Measurements from ENCODE around the gene PRKACB.
"Not testable (repeated sequence)": the region's sequence is repeated elsewhere in the genome, so short reads cannot be mapped to it uniquely, and the experiment has no call there.

PRKACB gene

DNA sequence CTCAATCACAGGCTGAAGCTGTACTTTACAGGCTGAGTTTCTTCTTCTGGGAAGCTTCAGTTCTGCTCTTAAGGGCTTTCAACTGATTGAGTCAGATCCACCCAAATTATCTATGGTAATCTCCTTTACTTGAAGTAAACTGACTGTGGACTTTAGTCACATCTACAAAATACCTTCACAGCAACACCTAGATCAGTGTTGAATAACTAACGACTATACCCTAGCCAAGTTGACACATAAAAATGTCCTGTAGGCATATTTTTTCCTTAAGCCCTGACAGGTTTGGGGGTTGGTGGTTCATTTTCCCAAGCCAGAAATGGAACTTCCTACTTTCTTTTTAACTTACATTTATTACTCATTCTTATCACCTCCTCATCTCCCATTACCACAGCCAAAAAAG, 42.9 kb upstream of the PRKACB start:
- H3K9ac ChIP-seq (ENCODE audit: low read length) = no peak overlapping the region
- H3K4me3 ChIP-seq (ENCODE audit: insufficient read depth, low read length, poor library complexity, severe bottlenecking) = no peak overlapping the region
- no peaks in the 10 kb centered on the region for H3K27me3 ChIP-seq (ENCODE audit: low read length)
- no peaks in the 10 kb centered on the region for H3K9me3 ChIP-seq (ENCODE audit: insufficient read depth, low read length)
- H3K27ac ChIP-seq (ENCODE audit: low read depth, low read length) = no peak overlapping the region
- no peaks in the 10 kb centered on the region for H3K9me2 ChIP-seq (replicated peaks; ENCODE audit: insufficient read depth, low read length)
- H3F3A ChIP-seq (ENCODE audit: insufficient read depth) = no peaks in the 10 kb centered on the region
- no peaks in the 10 kb centered on the region for H4K20me1 ChIP-seq (ENCODE audit: low read depth, low read length)
- no peaks in the 10 kb centered on the region for H3K36me3 ChIP-seq (ENCODE audit: low read length)
- H2AFZ ChIP-seq (ENCODE audit: low read depth, low read length, severe bottlenecking) = no peak overlapping the region
- TF ChIP-seq, protein P1, sequence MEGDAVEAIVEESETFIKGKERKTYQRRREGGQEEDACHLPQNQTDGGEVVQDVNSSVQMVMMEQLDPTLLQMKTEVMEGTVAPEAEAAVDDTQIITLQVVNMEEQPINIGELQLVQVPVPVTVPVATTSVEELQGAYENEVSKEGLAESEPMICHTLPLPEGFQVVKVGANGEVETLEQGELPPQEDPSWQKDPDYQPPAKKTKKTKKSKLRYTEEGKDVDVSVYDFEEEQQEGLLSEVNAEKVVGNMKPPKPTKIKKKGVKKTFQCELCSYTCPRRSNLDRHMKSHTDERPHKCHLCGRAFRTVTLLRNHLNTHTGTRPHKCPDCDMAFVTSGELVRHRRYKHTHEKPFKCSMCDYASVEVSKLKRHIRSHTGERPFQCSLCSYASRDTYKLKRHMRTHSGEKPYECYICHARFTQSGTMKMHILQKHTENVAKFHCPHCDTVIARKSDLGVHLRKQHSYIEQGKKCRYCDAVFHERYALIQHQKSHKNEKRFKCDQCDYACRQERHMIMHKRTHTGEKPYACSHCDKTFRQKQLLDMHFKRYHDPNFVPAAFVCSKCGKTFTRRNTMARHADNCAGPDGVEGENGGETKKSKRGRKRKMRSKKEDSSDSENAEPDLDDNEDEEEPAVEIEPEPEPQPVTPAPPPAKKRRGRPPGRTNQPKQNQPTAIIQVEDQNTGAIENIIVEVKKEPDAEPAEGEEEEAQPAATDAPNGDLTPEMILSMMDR (IDR thresholded peaks at IDR 0.05; ENCODE audit: insufficient read depth, low read length, poor library complexity, severe bottlenecking) = no peak
- TF ChIP-seq EZH2phosphoT487 (conservative IDR thresholded peaks at IDR 0.05; ENCODE audit: low read length) = no peak
- no peaks in the 10 kb centered on the region for H3K79me2 ChIP-seq (ENCODE audit: insufficient read depth, low read length)
- H3K4me2 ChIP-seq (ENCODE audit: low read depth, low read length, poor library complexity, severe bottlenecking) = no peak overlapping the region

DNA sequence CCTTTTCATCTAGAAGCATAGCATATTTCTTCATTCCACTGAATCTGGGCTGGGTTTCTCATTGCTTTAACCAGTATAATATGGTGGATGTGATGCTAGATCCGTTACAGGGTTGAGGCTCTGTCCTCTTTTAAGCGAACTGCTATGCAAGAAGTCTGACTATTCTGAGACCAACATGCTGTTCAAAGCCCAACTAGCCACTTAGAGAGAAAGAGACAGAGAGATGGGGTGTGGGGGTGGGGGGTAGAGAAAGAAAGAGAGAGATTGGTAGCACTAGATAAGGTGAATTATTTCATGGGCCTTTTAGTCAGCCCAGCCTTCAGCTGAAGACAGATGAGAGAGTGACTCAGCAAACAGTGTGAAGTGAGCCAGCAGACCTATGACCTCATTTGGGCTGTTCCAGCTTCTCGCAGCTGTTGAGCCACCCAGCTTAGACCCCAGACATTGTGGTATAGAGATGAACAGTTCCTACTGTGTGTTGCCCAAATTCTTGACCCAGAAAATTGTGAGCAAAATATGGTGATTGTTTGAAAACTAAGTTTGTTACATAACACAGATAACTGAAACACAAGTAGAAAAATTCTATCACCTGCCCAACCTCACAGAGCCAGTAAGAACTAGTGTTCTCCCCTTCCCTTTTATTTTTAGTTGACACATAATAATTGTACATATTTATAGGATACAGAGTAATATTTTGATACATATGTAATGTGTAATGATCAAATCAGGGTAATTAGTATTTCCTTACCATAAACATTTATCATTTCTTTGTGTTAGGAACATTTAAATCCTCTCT, 40.7 kb upstream of the PRKACB start:
- H3K79me2 ChIP-seq (ENCODE audit: insufficient read depth, low read length) = no peaks in the 10 kb centered on the region
- TF ChIP-seq EZH2phosphoT487 (conservative IDR thresholded peaks at IDR 0.05; ENCODE audit: low read length) = no peak
- TF ChIP-seq, protein P1 (IDR thresholded peaks at IDR 0.05; ENCODE audit: insufficient read depth, low read length, poor library complexity, severe bottlenecking) = no peak
- no peaks in the 10 kb centered on the region for H3K9me3 ChIP-seq (ENCODE audit: insufficient read depth, low read length)
- no peak overlapping the region for H3K27ac ChIP-seq (ENCODE audit: low read depth, low read length)
- H2AFZ ChIP-seq (ENCODE audit: low read depth, low read length, severe bottlenecking) = no peak overlapping the region
- H3K4me3 ChIP-seq (ENCODE audit: insufficient read depth, low read length, poor library complexity, severe bottlenecking) = no peak overlapping the region
- H3K4me2 ChIP-seq (ENCODE audit: low read depth, low read length, poor library complexity, severe bottlenecking) = no peak overlapping the region
- no peaks in the 10 kb centered on the region for H4K20me1 ChIP-seq (ENCODE audit: low read depth, low read length)
- no peaks in the 10 kb centered on the region for H3K27me3 ChIP-seq (ENCODE audit: low read length)
- no peaks in the 10 kb centered on the region for H3K36me3 ChIP-seq (ENCODE audit: low read length)
- H3K9me2 ChIP-seq (replicated peaks; ENCODE audit: insufficient read depth, low read length) = no peaks in the 10 kb centered on the region
- no peaks in the 10 kb centered on the region for H3F3A ChIP-seq (ENCODE audit: insufficient read depth)
- H3K9ac ChIP-seq (ENCODE audit: low read length) = no peak overlapping the region

DNA sequence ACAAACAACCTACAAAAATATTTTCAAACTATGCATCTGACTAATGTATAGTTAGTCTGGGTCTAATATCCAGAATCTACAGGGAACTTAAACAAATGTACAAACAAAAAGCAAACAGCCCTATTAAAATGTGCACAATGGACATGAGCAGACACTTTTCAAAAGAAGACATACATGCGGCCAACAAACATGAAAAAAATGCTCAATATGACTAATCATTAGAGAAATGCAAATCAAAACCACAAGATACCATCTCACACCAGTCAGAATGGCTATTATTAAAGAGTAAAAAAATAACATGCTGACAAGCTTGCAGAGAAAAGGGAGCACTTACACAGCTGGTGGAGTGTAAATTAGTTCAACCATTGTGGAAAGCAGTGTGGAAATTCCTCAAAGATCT, 36.5 kb upstream of the PRKACB start:
- not testable (repeated sequence) for H3K9ac ChIP-seq (ENCODE audit: low read length); H3F3A ChIP-seq (ENCODE audit: insufficient read depth)

DNA sequence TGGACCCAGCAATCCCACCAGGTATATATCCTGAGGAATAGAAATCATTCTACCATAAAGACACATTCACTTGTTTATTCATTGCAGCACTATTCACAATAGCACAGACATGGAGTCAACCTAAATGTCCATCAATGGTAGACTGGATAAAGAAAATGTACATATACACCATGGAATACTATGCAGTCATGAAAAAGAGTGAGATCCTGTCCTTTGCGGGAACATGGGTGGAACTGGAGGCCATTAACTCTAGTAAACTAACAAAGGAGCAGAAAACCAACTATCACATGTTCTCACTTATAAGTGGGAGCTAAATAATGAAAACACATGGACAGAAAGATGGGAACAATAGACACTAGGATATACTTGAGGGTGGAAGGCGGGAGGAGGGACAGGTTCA, 36.1 kb upstream of the PRKACB start:
- H3K27ac ChIP-seq (ENCODE audit: low read depth, low read length) = no peak overlapping the region
- H3K36me3 ChIP-seq (ENCODE audit: low read length) = no peaks in the 10 kb centered on the region
- H3K9ac ChIP-seq (ENCODE audit: low read length) = no peak overlapping the region
- TF ChIP-seq EZH2phosphoT487 (conservative IDR thresholded peaks at IDR 0.05; ENCODE audit: low read length) = no peak
- TF ChIP-seq, protein P1 (IDR thresholded peaks at IDR 0.05; ENCODE audit: insufficient read depth, low read length, poor library complexity, severe bottlenecking) = no peak
- no peaks in the 10 kb centered on the region for H3K9me2 ChIP-seq (replicated peaks; ENCODE audit: insufficient read depth, low read length)
- no peak overlapping the region for H3K4me3 ChIP-seq (ENCODE audit: insufficient read depth, low read length, poor library complexity, severe bottlenecking)
- no peaks in the 10 kb centered on the region for H3K79me2 ChIP-seq (ENCODE audit: insufficient read depth, low read length)
- H2AFZ ChIP-seq (ENCODE audit: low read depth, low read length, severe bottlenecking) = no peak overlapping the region
- no peaks in the 10 kb centered on the region for H4K20me1 ChIP-seq (ENCODE audit: low read depth, low read length)
- H3F3A ChIP-seq (ENCODE audit: insufficient read depth) = no peaks in the 10 kb centered on the region
- no peaks in the 10 kb centered on the region for H3K27me3 ChIP-seq (ENCODE audit: low read length)
- peaks cover 4% of the 10 kb centered on the region; the same call in 1 of the 2 replicates for H3K9me3 ChIP-seq (ENCODE audit: insufficient read depth, low read length)
- H3K4me2 ChIP-seq (ENCODE audit: low read depth, low read length, poor library complexity, severe bottlenecking) = no peak overlapping the region

More for the DNA sequence above, 36.5 kb upstream of the PRKACB start:
- H3K79me2 ChIP-seq (ENCODE audit: insufficient read depth, low read length); H3K4me2 ChIP-seq (ENCODE audit: low read depth, low read length, poor library complexity, severe bottlenecking); H3K9me2 ChIP-seq (replicated peaks; ENCODE audit: insufficient read depth, low read length); H3K27ac ChIP-seq (ENCODE audit: low read depth, low read length); H3K4me3 ChIP-seq (ENCODE audit: insufficient read depth, low read length, poor library complexity, severe bottlenecking); H3K27me3 ChIP-seq (ENCODE audit: low read length); H2AFZ ChIP-seq (ENCODE audit: low read depth, low read length, severe bottlenecking); H3K36me3 ChIP-seq (ENCODE audit: low read length); H4K20me1 ChIP-seq (ENCODE audit: low read depth, low read length); H3K9me3 ChIP-seq (ENCODE audit: insufficient read depth, low read length): not testable (repeated sequence)

All from SU-DHL-6 (cell line).